HepG2 (cell line): ENCODE data around the gene PPP1R9B. TPM values are rescaled to one million over a fixed set of nuclear protein-coding genes. Genes with fewer than 3 reads are reported as not detected.
A peak's percentile ranks its signal among the peaks of the same experiment; 100 is the strongest.

ENCODE experiments used
- ATAC-seq: fragments of 200-7000 bp; cut with Tn5 transposase; 3 replicates; pipeline ENCODE4 v1.9.1; 2020; ENCODE audit warnings: mild to moderate bottlenecking, moderate library complexity
- BruUV-seq: library from RNA; stranded (reverse); fragments of 400-500 nt; replicated peaks from 2 replicates; lab custom pipeline; 2021; lab: Mats Ljungman, UMichigan
- CTCF ChIA-PET: fragments of 300-600 bp; formaldehyde crosslinking; extraction: SDS; loops from one replicate; lab custom pipeline; 2021; ENCODE audit warnings: low total read pairs, inconsistent platforms, low intra/inter-chr PET ratio; lab: Yijun Ruan, JAX
- POLR2A ChIA-PET: fragments of 350-600 bp; sonication (Branson Sonifier 250); formaldehyde crosslinking; loops from one replicate; lab custom pipeline; 2020; ENCODE audit warnings: antibody characterized with exemption, inconsistent platforms; lab: Yijun Ruan, JAX
- DNase-seq: peaks from one replicate; pipeline ENCODE4 v3.0.0-alpha.2; 2015; ENCODE audit warnings: low spot score
- FAIRE-seq: peaks from 3 replicates; lab custom pipeline; 2011; peaks lifted over from hg19 to GRCh38; lab: Jason Lieb, UNC
- H2AFZ ChIP-seq: one replicate; pipeline ENCODE4 v1.6.1; 2011; ENCODE audit warnings: low read length, inconsistent platforms
- H3K27ac ChIP-seq: fragments of 300-600 bp; 3 replicates; pipeline ENCODE4 v1.8.0; 2011; ENCODE audit warnings: mixed run types, mild to moderate bottlenecking, mixed read lengths, low read length, inconsistent platforms; ENCODE audit not compliant: insufficient read depth; ENCODE audit errors: extremely low read length
- H3K27me3 ChIP-seq, 2 experiments: fragments of 200-600 bp in 1 of 2; 2 replicates in 1 of 2; 3 replicates in 1 of 2; pipeline versions ENCODE4 v1.6.0 to v1.8.0; 2011; ENCODE audit warnings: low read length in 2 of 2, mild to moderate bottlenecking in 2 of 2, moderate library complexity in 2 of 2, inconsistent platforms in 1 of 2; ENCODE audit not compliant: insufficient read depth in 2 of 2, control insufficient read depth in 1 of 2
- H3K36me3 ChIP-seq, 2 experiments: fragments of 200-600 bp in 1 of 2; replicated peaks in 1 of 2; 2 replicates in 1 of 2; 3 replicates in 1 of 2; pipeline versions ENCODE4 v1.5.1 to v1.8.0; 2011; ENCODE audit warnings: low read length in 2 of 2, inconsistent platforms in 1 of 2; ENCODE audit not compliant: insufficient read depth in 2 of 2, control insufficient read depth in 1 of 2
- H3K4me1 ChIP-seq: 2 replicates; pipeline ENCODE4 v1.5.1; 2012; ENCODE audit warnings: low read length, inconsistent platforms; ENCODE audit not compliant: insufficient read depth
- H3K4me2 ChIP-seq: 2 replicates; pipeline ENCODE4 v1.6.0; 2011; ENCODE audit warnings: low read depth, low read length, inconsistent platforms
- H3K4me3 ChIP-seq, 3 experiments: fragments of 200-600 bp in 1 of 3; sonication (generic), shearing (Covaris generic) in 1 of 3; replicated peaks in 1 of 3; 2 replicates each; pipeline ENCODE4 v1.5.1; 2011 to 2016; ENCODE audit warnings: low read length in 3 of 3, inconsistent platforms in 2 of 3, low read depth in 2 of 3, mild to moderate bottlenecking in 2 of 3, control low read depth in 1 of 3, mixed read lengths in 1 of 3; ENCODE audit not compliant: insufficient read depth in 1 of 3
- H3K79me2 ChIP-seq: one replicate; pipeline ENCODE4 v1.6.1; 2011; ENCODE audit warnings: low read length, inconsistent platforms; ENCODE audit not compliant: insufficient read depth
- H3K9ac ChIP-seq: 2 replicates; pipeline ENCODE4 v1.6.0; 2011; ENCODE audit warnings: mild to moderate bottlenecking, low read depth, low read length, inconsistent platforms; ENCODE audit not compliant: insufficient read depth
- H3K9me3 ChIP-seq: 2 replicates; pipeline ENCODE4 v1.5.1; 2012; ENCODE audit warnings: mild to moderate bottlenecking, low read length
- H4K20me1 ChIP-seq: 2 replicates; pipeline ENCODE4 v1.6.0; 2011; ENCODE audit warnings: inconsistent platforms, mild to moderate bottlenecking, low read length, moderate library complexity; ENCODE audit not compliant: insufficient read depth
- FOXK2 ChIP-seq: fragments of 450-650 bp; IDR thresholded peaks from 2 replicates; pipeline ENCODE4 v1.6.1; 2016
- HBP1 ChIP-seq: IDR thresholded peaks from 2 replicates; pipeline ENCODE4 v1.6.1; 2016; ENCODE audit warnings: low read depth, control low read depth
- KDM1A ChIP-seq: IDR thresholded peaks from 2 replicates; pipeline ENCODE4 v1.6.1; 2016; ENCODE audit warnings: missing compliant biosample characterization
- NFYB ChIP-seq: sonication (generic); formaldehyde crosslinking; IDR thresholded peaks from 2 replicates; pipeline ENCODE4 v1.4.0; 2020; ENCODE audit warnings: missing genetic modification reagents
- RAD21 ChIP-seq: fragments of 450-650 bp; formaldehyde crosslinking; IDR thresholded peaks from 2 replicates; pipeline ENCODE4 v1.5.0; 2020; ENCODE audit warnings: mild to moderate bottlenecking
- SMC3 ChIP-seq: IDR thresholded peaks from 2 replicates; pipeline ENCODE4 v1.6.1; 2011; ENCODE audit warnings: low read length, improper control_type of control experiment
- STAG1 ChIP-seq: sonication (generic); formaldehyde crosslinking; IDR thresholded peaks from 2 replicates; pipeline ENCODE4 v1.4.0; 2020; ENCODE audit warnings: missing genetic modification reagents
- TEAD3 ChIP-seq: optimal IDR thresholded peaks from 2 replicates; pipeline ENCODE3; 2016; ENCODE audit warnings: borderline replicate concordance
- YEATS2 ChIP-seq: sonication (generic); formaldehyde crosslinking; IDR thresholded peaks from 2 replicates; pipeline ENCODE4 v1.4.0; 2020; ENCODE audit warnings: missing genetic modification reagents, borderline replicate concordance
- ZBTB4 ChIP-seq: sonication (generic); formaldehyde crosslinking; IDR thresholded peaks from 2 replicates; pipeline ENCODE4 v1.4.0; 2020; ENCODE audit warnings: missing genetic modification reagents, mild to moderate bottlenecking, borderline replicate concordance
- ZNF230 ChIP-seq: sonication (generic); formaldehyde crosslinking; IDR thresholded peaks from 2 replicates; pipeline ENCODE4 v1.4.0; 2020; ENCODE audit warnings: mild to moderate bottlenecking, missing genetic modification reagents
- ZNF629 ChIP-seq: sonication (generic); formaldehyde crosslinking; conservative IDR thresholded peaks from 2 replicates; pipeline ENCODE4 v1.5.0; 2020; ENCODE audit warnings: missing genetic modification reagents
- WGBS: methylation state at CpG from one replicate; pipeline ENCODE4 v1.1.6; 2017; ENCODE audit warnings: low lambda C conversion rate; 5-methylcytosine and 5-hydroxymethylcytosine counted together
- in situ Hi-C: cut with HindIII; loops from 2 replicates; pipeline ENCODE4 v1.10.0; 2017; ENCODE audit warnings: low pct_unique_long_range_greater_than_20kb; ENCODE audit not compliant: extremely low pct_ligation_motif_present
- intact Hi-C: fragments of 100-400 bp; cut with micrococcal nuclease; formaldehyde crosslinking; loops from one replicate; pipeline ENCODE4 v1.10.0; 2022; ENCODE audit not compliant: unreplicated experiment
- polyA plus RNA-seq, 8 experiments: library from polyadenylated mRNA; depleted of rRNA in 3 of 8; stranded (reverse) in 7 of 8; unstranded in 1 of 8; fragments of >200 nt; fragmentation: Illumina TruSeq in 4 of 8; extraction: Trizol in 4 of 8; gene quantifications; 2 replicates each; pipeline versions ENCODE4 v1.2.1 to v1.2.3, GENCODE V29; 2011 to 2016; ENCODE audit warnings: low read depth in 4 of 8, missing spikeins in 1 of 8, mixed read lengths in 1 of 8; ENCODE audit not compliant: insufficient read depth in 1 of 8
- total RNA-seq, 5 experiments: library from RNA; depleted of rRNA; stranded (reverse); fragments of >200 nt; fragmentation: Illumina TruSeq; extraction: Trizol; gene quantifications; 2 replicates each; pipeline ENCODE4 v1.2.3, GENCODE V29; 2016; ENCODE audit warnings: low read depth in 1 of 5
- TF ChIP-seq, protein P1 (sequence below), 2 experiments: sonication (generic) in 1 of 2; formaldehyde crosslinking in 1 of 2; IDR thresholded peaks; 2 replicates each; pipeline versions ENCODE4 v1.4.0 to v1.6.1; 2016 to 2020; ENCODE audit warnings: borderline replicate concordance in 1 of 2, low read depth in 1 of 2, mild to moderate bottlenecking in 1 of 2, missing genetic modification reagents in 1 of 2

The PPP1R9B gene
- total and polyA plus RNA-seq, 2 of the 13 experiments (the other 11 are each of a cell fraction or from before 2014, with no cell fraction given), result 9.4 to 15.8 TPM

- Histone ChIP-seq H4K20me1 (no peaks in the 10 kb centered on the region), H3K9ac (no peak overlapping the region), H3K4me1 (peaks cover 77% of the 10 kb centered on the region), H3K27me3 (peaks cover 0 to 33% of the 10 kb centered on the region in 2 experiments; a peak in 3 of 5 replicates), H3K36me3 (no peaks in the 10 kb centered on the region), H3K27ac (no peak overlapping the region), H2AFZ (no peak overlapping the region), H3K4me3 (no peak overlapping the region), H3K9me3 (no peaks in the 10 kb centered on the region), H3K4me2 (no peak overlapping the region), H3K79me2 (no peaks in the 10 kb centered on the region)
- POLR2A ChIA-PET, result no interaction called here
- DNase-seq, result peak; percentile 77
- in situ Hi-C loops, result loop anchor here (5.0 kb wide), 1 partner anchor 47 kb away; no protein-coding TSS in a partner anchor
- 4% methylated on average over 6 of the region's 6 CpGs for WGBS
- peak; percentile 23 for ATAC-seq
- CTCF ChIA-PET, result interaction anchor here (1.0 to 3.6 kb wide), 3 partner anchors 21 to 182 kb away, joined by 3 to 15 read pairs (median 7); partner anchors contain the start of gene PDK2
- peak; percentile 71 for FAIRE-seq
- intact Hi-C loops, result no loop called here
- BruUV-seq, result TSS peak; percentile 17
- TF ChIP-seq, protein P1, sequence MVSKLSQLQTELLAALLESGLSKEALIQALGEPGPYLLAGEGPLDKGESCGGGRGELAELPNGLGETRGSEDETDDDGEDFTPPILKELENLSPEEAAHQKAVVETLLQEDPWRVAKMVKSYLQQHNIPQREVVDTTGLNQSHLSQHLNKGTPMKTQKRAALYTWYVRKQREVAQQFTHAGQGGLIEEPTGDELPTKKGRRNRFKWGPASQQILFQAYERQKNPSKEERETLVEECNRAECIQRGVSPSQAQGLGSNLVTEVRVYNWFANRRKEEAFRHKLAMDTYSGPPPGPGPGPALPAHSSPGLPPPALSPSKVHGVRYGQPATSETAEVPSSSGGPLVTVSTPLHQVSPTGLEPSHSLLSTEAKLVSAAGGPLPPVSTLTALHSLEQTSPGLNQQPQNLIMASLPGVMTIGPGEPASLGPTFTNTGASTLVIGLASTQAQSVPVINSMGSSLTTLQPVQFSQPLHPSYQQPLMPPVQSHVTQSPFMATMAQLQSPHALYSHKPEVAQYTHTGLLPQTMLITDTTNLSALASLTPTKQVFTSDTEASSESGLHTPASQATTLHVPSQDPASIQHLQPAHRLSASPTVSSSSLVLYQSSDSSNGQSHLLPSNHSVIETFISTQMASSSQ (IDR thresholded peaks at IDR 0.05; ENCODE audit: low read depth), result no peak
- TF ChIP-seq, protein P1 (CRISPR knock-in tag; IDR thresholded peaks at IDR 0.05; ENCODE audit: borderline replicate concordance), result no peak
- TF ChIP-seq TEAD3 (CRISPR knock-in tag) (peak; percentile 32), HBP1 (CRISPR knock-in tag) (no peak), ZNF230 (no peak), FOXK2 (no peak), ZNF629 (peak; percentile 91), KDM1A (CRISPR knock-in tag) (0 out of 2 replicates have a peak, but pooled peaks have one; percentile 27), ZBTB4 (CRISPR knock-in tag) (no peak), SMC3 (peak; percentile 65), RAD21 (CRISPR knock-in tag) (peak; percentile 63), STAG1 (CRISPR knock-in tag) (peak; percentile 73), NFYB (CRISPR knock-in tag) (no peak), YEATS2 (CRISPR knock-in tag) (peak; percentile 41; the same call in 1 of the 2 replicates)
These were observed 35.6 kb downstream of the PPP1R9B start for GRCh38 chr17:50114849-50115357.
